ENCODE measurements around the gene C2orf72.

The C2orf72 gene

DNA sequence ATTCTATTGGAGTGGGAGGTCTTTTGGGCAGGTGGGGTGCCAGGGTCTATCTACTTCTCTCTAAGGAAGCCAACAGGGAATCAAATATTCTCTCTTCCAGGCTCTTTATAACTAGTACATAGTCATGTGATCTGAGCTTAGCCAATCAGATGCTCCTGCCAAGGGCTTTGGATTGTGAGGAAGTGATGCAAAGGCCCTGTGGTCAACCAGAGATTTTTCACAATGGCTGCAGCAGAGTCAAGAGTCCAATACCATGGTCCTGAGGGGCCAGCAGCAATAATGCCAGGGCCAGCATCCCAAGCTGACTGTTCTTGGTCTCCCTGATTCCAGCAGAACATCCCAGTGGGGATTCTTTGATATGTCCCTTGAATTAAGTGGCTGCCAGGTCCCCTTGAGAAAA lies 8.4 kb upstream of the C2orf72 start:
- TF ChIP-seq, protein P1, sequence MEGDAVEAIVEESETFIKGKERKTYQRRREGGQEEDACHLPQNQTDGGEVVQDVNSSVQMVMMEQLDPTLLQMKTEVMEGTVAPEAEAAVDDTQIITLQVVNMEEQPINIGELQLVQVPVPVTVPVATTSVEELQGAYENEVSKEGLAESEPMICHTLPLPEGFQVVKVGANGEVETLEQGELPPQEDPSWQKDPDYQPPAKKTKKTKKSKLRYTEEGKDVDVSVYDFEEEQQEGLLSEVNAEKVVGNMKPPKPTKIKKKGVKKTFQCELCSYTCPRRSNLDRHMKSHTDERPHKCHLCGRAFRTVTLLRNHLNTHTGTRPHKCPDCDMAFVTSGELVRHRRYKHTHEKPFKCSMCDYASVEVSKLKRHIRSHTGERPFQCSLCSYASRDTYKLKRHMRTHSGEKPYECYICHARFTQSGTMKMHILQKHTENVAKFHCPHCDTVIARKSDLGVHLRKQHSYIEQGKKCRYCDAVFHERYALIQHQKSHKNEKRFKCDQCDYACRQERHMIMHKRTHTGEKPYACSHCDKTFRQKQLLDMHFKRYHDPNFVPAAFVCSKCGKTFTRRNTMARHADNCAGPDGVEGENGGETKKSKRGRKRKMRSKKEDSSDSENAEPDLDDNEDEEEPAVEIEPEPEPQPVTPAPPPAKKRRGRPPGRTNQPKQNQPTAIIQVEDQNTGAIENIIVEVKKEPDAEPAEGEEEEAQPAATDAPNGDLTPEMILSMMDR (IDR thresholded peaks at IDR 0.05; ENCODE audit: low read length, missing control alignments) = no peak
- no peak overlapping the region for H3K4me3 ChIP-seq (replicated peaks; ENCODE audit: low read depth, low read length)
- DNase-seq (ENCODE audit: low read depth) = no peak

DNA sequence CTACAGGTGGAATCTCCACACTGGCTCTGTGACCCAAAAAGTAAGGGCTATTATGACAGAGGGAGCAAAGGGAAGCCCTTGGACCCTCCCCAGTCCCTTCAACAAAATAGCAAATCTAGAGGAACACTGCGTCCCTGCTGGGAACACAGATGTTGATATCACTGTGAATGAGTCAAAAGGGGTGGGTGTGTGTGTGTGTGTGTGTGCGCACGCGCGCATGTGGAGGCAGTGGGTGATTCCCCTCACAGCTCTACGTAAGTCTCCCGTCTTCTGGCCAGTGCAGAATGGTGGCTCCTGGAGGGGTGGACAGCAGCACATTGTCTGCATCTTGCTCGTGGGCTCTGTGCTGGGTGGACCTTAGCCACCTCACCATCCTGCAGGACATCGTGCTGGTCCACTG lies 7.8 kb upstream of the C2orf72 start:
- H3K4me3 ChIP-seq (replicated peaks; ENCODE audit: low read depth, low read length) = no peak overlapping the region
- TF ChIP-seq, protein P1 (IDR thresholded peaks at IDR 0.05; ENCODE audit: low read length, missing control alignments) = no peak
- DNase-seq (ENCODE audit: low read depth) = no peak

DNA sequence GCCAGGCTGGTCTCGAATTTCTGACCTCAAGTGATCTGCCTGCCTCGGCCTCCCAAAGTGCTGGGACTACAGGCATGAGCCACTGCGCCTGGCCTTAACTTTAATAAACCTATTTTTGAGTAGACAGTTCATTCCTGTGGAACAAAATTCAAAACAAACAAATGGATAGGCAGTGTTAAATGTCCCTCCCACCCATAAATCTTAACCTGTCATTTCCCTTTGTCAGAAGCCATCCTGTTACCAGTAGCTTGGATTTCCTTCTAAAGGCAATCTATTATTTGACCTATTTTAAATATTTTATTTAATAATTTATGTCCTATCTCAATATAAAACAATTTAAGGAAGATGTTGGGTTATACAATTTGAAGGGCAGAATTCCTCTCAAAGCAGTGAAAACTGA lies 6.6 kb upstream of the C2orf72 start:
- TF ChIP-seq, protein P1 (IDR thresholded peaks at IDR 0.05; ENCODE audit: low read length, missing control alignments) = no peak
- no peak for DNase-seq (ENCODE audit: low read depth)
- no peak overlapping the region for H3K4me3 ChIP-seq (replicated peaks; ENCODE audit: low read depth, low read length)

DNA sequence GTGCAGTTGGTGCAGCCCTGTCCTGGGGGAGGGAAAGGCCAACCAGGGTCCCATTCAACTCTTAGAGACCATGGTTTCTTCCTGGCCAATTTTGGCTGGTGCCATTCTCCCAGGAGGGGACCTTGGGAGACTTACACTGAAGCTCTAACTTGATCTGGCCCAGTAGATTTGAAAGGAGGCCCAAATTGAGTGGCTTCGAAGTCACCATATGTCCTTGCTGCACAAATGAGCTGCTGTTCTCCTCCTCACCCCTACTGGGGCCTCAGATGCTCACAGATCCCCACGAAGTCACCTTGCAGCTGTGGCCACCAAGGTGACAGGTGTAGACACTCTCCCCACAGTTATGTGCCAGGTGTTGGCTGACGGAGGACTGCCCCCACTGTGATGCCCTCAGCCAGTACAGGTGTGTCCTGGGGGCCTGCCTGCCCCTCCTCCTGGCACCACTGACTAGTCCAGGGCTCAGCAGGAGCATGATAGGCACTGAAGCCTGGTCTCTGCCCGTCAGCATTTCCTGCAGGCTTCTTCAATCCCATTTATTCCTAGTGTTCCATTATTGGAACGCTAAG lies 4.7 kb upstream of the C2orf72 start:
- DNase-seq (ENCODE audit: low read depth) = no peak
- TF ChIP-seq, protein P1 (IDR thresholded peaks at IDR 0.05; ENCODE audit: low read length, missing control alignments) = no peak
- no peak overlapping the region for H3K4me3 ChIP-seq (replicated peaks; ENCODE audit: low read depth, low read length)

DNA sequence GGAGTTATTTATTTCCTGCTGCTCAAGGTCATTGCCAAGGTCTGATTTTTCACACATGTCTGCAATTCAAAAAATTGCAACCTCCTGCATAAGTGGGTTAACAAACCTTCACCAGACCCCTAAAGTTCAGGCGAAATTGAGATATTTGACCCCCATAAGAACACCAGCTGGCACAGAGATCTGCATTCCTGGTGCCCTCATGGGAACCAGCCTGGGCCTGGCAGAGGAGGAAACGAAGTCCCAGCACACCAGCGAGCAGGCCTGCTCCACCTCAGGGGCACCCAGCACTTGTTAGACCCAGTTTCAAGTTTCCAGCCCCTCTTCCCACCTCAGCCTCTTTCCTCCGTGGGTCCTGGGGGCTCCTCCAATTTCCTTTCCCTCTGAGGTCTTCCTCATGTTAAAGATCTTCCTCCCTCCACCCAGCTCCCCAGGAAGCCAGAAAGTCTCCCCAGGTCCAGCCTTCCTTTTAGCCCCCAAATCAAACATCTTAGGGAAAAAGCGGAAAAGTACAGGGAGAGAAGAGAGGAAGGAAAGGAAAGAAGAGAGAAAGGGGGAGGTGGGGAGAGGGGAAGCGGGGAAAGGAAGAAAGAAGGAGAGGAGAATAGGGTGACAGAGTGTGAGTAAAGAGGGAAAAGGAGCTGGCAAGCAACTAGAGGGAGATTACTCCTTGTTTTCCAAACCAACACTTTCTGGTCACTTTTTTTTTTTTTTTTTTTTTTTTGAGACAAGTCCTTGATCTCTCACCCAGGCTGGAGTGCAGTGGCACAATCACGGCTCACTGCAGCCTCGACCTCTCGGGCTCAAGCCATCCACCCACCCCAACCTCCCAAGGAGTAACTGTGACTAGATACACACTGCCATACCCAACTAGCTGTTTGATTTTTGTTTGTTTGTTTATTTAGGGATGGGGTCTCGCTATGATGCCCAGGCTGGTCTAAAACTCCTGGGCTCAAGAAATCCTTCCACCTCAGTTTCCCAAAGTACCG lies 3.9 kb upstream of the C2orf72 start:
- H3K4me3 ChIP-seq (replicated peaks; ENCODE audit: low read depth, low read length) = no peak overlapping the region
- TF ChIP-seq, protein P1 (IDR thresholded peaks at IDR 0.05; ENCODE audit: low read length, missing control alignments) = no peak
- no peak for DNase-seq (ENCODE audit: low read depth)

DNA sequence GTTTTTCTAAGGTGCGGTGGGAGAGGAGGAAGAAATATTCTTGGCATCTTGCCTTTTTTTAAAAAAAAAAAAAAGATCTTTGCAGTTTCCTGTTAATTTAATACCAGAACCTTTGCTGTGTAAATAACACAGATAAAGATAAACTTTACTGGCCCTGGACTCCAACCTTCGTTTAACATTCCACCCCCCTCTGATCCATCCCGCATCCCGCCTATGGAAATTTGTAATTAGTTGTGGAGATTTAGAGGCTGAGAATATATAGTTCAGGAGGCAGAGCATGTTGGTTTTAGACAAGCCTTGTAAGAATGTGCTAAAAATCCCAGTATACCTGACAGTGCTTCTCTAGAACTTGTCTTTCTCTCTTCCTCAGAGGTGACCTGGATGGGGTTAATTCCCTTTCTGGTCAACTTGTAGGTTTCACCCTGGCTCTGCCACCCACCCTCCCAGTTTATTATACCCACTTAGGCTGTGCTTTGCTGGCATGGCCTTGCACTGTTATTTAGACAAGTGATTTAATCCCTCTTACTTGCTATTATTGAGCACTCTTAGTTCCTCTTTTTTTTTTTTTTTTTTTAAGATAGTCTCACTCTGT lies 2.9 kb upstream of the C2orf72 start:
- TF ChIP-seq, protein P1 (IDR thresholded peaks at IDR 0.05; ENCODE audit: low read length, missing control alignments) = no peak
- H3K4me3 ChIP-seq (replicated peaks; ENCODE audit: low read depth, low read length) = no peak overlapping the region

More for the DNA sequence above, 2.9 kb upstream of the C2orf72 start:
- no peak for DNase-seq (ENCODE audit: low read depth)
